Activated naive CD8-positive, alpha-beta T cell treated with anti-CD3 and anti-CD28 coated beads for 36 hours (primary cell): ENCODE data around the gene CAT. TPM values are rescaled to one million over a fixed set of nuclear protein-coding genes. Genes with fewer than 3 reads are reported as not detected.

Experiments used
- DNase-seq: peaks from one replicate; pipeline ENCODE4 v3.0.0; 2021
- H3K27ac Mint-ChIP-seq: one replicate; pipeline ENCODE4 v1.8.0; 2022; ENCODE audit warnings: mild to moderate bottlenecking, moderate library complexity, mixed read lengths
- H3K27me3 Mint-ChIP-seq: one replicate; pipeline ENCODE4 v1.8.0; 2022; ENCODE audit warnings: mild to moderate bottlenecking, mixed read lengths
- H3K36me3 Mint-ChIP-seq: one replicate; pipeline ENCODE4 v1.8.0; 2021; ENCODE audit warnings: mild to moderate bottlenecking, mixed read lengths
- H3K4me1 Mint-ChIP-seq: one replicate; pipeline ENCODE4 v1.8.0; 2021; ENCODE audit warnings: mixed read lengths
- H3K4me3 Mint-ChIP-seq: one replicate; pipeline ENCODE4 v1.8.0; 2022; ENCODE audit warnings: mild to moderate bottlenecking, moderate library complexity, mixed read lengths
- H3K9me3 Mint-ChIP-seq: one replicate; pipeline ENCODE4 v1.8.0; 2022; ENCODE audit warnings: mixed read lengths
- total RNA-seq, 2 experiments: library from RNA; stranded (reverse); gene quantifications; one replicate each; pipeline ENCODE4 v1.2.3, GENCODE V29; 2021

Gene CAT
- total RNA-seq, 2 experiments from 2014 or later, result 21.0 to 22.8 TPM

DNA sequence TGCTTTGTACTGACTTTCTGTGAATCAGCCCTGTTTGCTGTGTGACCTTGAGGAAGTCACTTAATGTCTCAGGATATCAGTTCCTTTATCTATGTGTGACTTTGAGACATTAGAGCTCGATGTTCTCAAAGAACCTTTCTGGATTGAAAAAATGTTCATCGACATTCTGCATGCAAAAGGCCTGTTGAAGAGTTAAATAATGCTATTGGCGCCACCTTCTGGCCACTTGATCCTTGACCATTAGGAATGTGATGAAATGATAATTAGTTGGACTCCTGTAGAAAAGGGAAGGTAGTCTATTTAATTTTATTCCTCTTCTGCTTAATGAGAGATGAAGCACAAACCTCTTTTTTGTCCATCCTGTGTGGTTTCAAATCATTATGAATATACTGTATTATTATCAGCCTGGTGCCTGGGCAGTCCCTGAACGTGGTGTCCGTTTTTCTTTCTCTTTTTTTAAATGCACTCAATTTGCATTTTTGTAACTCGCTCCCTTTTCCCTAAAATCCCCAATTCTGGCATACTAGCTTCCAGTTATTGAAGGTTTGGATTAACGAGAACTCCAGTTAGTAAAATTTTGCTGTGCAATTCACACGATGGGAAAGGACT is 54.2 kb downstream of the CAT start:
- no peaks in the 10 kb centered on the region for H3K36me3 Mint-ChIP-seq
- no peaks in the 10 kb centered on the region for H3K27me3 Mint-ChIP-seq
- no peaks in the 10 kb centered on the region for H3K4me1 Mint-ChIP-seq
- H3K9me3 Mint-ChIP-seq, result no peaks in the 10 kb centered on the region
- no peak overlapping the region for H3K4me3 Mint-ChIP-seq
- no peak overlapping the region for H3K27ac Mint-ChIP-seq
- peak; percentile 6 for DNase-seq

DNA sequence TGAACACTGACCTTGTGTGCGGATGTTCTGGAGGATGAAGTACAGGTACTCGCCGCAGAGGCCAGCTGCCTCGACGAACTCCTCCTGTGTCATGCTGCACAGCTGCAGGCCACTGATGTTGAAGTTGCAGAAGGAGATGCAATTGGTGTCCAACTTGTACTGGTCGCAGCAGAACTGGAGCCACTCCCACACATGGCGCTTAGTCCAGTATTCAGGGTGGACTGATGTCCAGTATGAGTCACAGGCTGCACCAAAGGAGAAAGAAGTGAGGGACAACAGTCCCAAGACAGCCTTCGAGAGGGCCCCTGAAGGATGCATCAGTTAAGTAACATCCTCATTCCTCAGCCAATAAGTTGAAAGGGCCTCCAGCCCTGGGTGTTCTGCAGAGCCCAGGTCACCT is 54.7 kb downstream of the CAT start:
- Mint-ChIP-seq H3K27ac (no peak overlapping the region), H3K27me3 (no peaks in the 10 kb centered on the region), H3K9me3 (no peaks in the 10 kb centered on the region), H3K4me3 (no peak overlapping the region), H3K4me1 (no peaks in the 10 kb centered on the region), H3K36me3 (no peaks in the 10 kb centered on the region)
- DNase-seq, result no peak

DNA sequence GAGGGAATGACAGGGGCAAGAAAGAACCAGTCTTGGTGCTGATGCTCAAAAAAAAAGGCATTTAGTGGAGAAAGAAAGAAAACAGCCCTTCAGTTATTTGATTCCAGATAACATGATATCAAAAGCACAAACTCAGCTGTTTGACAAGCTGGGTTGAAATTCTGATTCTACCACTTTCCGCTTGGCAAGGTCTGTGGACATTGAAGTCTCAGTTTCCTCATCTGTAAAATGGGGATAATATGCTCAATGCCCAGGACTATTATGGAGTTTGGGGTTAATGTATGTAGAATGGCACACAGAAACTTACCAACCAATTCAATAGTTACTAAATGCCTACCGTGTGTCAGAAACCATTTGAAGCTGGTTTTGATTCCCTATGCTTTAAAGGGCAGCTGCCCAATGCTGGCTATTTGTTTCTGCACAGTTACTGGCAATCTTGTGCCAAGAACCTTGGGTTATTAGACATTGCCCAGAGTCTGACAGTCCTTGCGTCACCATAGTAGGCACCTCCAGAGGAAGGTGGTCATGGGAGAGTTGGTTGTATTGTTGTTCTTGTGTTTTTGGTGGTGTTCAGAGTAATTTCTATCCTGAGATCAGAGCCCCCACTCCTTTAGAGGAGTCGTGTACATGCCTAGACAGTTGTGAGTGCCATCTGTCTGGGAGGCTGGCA is 55.3 kb downstream of the CAT start:
- DNase-seq, result no peak
- Mint-ChIP-seq H3K36me3 (no peaks in the 10 kb centered on the region), H3K9me3 (no peaks in the 10 kb centered on the region), H3K27ac (no peak overlapping the region), H3K27me3 (no peaks in the 10 kb centered on the region), H3K4me3 (no peak overlapping the region), H3K4me1 (no peaks in the 10 kb centered on the region)

DNA sequence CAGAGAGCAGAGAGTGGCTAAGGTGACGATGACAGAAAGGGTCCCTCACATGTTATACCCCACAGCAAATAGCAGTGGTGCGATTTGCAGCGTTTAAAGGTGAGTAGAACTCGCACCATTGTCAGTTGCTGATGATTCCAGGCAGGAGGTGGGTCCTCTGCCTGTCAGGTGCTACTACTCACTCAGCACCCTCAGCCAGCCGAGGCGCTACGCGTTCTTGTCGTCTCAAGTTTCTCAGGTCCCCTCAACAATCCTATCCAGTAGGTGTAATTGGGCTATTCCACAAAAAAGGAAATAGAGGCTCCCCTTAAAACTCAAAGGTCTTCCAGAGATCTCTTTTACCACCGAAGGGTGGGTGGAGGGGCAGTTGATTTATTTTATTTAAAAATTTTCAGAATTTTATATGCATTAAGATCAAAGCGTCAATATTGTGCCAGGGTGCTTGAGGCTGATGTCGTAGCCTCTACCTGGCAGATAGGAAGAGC is 56.5 kb downstream of the CAT start:
- DNase-seq, result no peak
- no peaks in the 10 kb centered on the region for H3K4me1 Mint-ChIP-seq
- no peak overlapping the region for H3K4me3 Mint-ChIP-seq
- no peaks in the 10 kb centered on the region for H3K36me3 Mint-ChIP-seq
- peaks cover 4% of the 10 kb centered on the region for H3K27me3 Mint-ChIP-seq
- H3K9me3 Mint-ChIP-seq, result no peaks in the 10 kb centered on the region
- no peak overlapping the region for H3K27ac Mint-ChIP-seq

DNA sequence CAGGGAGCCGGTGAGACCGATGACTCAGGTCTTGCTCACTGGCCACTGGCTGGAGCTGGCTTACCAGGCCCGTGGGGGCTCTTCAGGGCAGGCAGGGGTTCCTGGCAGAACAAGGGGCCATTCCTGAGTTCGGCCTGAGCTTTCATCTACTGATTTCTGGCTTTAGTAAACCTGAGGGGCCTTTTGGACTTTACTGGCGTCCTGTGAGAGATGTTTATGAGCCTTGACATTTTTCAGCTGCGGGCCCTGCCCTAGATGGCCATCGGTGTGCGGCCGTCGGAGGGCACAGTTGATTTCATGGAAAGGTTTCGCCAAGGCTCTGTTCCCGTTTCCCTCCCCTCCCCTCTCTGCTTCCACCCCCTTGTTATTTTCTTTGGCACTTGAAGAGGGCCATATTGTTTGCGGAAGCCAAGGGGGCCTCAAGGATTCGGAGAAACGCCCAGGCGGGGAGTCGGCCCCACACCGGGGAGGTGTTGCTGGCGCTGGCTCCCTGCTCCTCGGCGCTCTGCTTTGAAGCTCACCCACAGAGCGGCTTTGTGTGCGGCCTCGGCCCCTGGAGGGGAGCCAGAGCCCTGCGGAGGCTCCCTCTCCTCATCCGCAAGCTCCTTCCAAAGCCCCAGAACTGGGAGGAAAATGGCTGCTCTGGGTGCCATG is 57.1 kb downstream of the CAT start:
- Mint-ChIP-seq H3K9me3 (no peaks in the 10 kb centered on the region), H3K27me3 (peaks cover 4% of the 10 kb centered on the region), H3K36me3 (no peaks in the 10 kb centered on the region), H3K4me1 (no peaks in the 10 kb centered on the region), H3K4me3 (no peak overlapping the region), H3K27ac (no peak overlapping the region)
- no peak for DNase-seq

DNA sequence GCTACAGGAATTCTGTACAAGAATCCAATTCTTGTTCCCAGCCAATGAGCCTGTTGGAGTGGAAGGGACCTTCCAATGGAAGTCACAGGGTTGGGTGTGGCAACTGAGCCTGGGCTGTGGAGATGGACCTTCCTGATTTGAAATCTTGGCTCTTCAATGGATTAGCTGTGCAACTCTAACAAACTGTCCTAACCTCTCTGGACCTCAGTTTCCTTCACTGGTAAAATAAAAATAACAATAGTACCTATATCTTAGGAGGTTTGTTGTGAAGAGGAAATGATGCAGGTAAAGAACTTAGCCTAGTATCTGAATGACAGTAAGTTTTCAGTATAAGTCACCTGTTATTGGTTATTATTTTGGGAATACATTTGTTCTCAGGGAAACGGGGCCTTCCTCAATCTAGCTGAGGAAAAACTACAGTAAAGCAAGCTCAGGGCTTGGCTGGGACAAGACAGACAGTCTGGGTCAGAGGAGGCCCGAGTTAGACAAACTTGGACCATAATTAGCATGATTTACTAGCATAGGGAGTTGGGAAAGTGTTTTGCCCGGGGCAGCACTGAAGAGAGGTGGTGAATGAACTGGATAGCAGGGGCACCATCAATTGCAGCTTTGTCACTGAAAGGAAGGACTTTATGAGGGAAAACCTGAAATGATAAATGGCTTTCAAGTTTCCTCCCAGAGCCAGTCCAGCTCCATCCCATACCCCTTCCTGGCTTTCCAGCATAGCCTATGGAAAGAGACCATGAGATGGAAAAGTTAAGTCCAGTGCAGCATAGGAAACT is 61.2 kb downstream of the CAT start:
- no peaks in the 10 kb centered on the region for H3K9me3 Mint-ChIP-seq
- DNase-seq, result no peak
- no peaks in the 10 kb centered on the region for H3K36me3 Mint-ChIP-seq
- H3K4me1 Mint-ChIP-seq, result no peaks in the 10 kb centered on the region
- no peak overlapping the region for H3K4me3 Mint-ChIP-seq
- H3K27ac Mint-ChIP-seq, result no peak overlapping the region
- peaks cover 4% of the 10 kb centered on the region for H3K27me3 Mint-ChIP-seq

DNA sequence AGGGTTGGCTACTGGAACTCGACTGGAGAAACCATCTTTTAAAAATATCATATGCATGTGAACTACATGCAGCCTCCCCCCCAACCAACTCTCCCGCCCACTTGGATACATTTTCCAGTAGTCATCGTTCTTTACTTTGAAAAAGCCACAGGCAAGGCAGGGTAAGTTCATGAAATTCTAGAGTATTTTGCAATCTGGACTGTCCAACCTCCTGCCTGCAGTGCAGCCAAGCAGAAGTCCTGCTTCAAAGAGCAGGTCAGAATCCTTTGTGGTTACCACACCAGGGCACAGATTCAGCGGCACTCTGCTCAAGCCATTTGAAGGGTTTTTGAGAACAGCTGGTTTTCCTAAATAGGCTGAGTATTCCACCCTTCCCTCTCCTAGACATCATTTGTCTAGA is 62.8 kb downstream of the CAT start:
- no peaks in the 10 kb centered on the region for H3K4me1 Mint-ChIP-seq
- H3K4me3 Mint-ChIP-seq, result no peak overlapping the region
- DNase-seq, result no peak
- H3K9me3 Mint-ChIP-seq, result no peaks in the 10 kb centered on the region
- H3K27me3 Mint-ChIP-seq, result peaks cover 4% of the 10 kb centered on the region
- H3K36me3 Mint-ChIP-seq, result no peaks in the 10 kb centered on the region
- H3K27ac Mint-ChIP-seq, result no peak overlapping the region

DNA sequence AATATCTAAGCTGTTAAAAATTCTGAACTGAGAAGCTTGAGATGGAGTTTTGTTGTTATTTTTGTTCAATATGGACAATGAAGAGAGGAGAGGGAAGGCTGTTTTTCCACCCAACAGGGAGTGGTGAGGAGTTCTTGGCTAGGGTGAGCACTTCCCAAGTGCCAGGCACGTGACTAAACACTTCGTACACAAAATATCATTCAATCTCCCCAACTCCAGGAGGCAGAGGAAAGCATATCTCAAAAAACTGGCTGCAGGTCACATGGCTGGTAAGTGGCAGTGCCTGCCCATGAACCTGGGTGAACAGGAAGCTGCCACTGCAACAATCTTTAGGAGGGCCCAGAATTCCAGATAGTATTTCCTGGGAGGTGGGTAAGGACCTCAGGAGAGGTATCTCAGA is 63.2 kb downstream of the CAT start:
- Mint-ChIP-seq H3K27ac (no peak overlapping the region), H3K4me1 (no peaks in the 10 kb centered on the region), H3K9me3 (no peaks in the 10 kb centered on the region), H3K36me3 (no peaks in the 10 kb centered on the region), H3K4me3 (no peak overlapping the region), H3K27me3 (peaks cover 4% of the 10 kb centered on the region)
- no peak for DNase-seq

DNA sequence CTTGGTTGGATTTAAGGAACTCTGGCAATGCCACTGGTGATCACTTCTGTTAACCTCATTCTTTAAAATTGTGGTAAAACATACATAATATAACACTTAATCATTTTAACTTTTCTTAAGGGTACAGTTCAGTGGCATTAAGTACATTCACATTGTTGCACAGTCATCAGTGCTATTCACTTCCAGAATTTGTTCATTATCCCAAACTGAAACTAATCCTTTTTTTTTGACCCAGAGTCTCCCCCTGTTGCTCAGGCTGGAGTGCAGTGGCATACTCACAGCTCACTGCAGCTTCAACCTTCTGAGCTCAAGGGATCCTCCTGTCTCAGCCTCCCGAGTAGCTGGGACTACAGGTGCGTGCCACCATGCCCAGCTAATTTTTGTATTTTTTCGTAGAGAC is 64.2 kb downstream of the CAT start:
- Mint-ChIP-seq H3K27ac (no peak overlapping the region), H3K27me3 (peaks cover 4% of the 10 kb centered on the region), H3K4me3 (no peak overlapping the region), H3K9me3 (no peaks in the 10 kb centered on the region), H3K36me3 (no peaks in the 10 kb centered on the region), H3K4me1 (no peaks in the 10 kb centered on the region)
- no peak for DNase-seq

DNA sequence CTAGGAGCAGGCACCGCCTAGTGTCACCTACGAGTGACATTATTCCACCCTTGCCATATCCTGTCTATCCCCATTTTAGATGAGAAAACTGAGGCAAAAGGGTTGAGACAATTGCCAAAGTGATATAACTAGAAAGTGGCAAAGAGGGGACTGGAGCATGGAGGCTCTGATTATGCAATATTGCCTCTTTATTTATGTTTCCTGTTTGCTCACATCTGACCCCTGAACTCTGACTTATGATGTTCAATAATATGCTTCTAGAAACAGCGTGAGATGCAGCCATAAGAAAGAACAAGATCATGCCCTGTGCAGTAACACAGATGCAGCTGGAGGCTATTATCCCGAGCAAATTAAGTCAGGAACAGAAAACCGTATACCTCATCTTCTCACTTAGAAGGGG is 67.1 kb downstream of the CAT start:
- no peaks in the 10 kb centered on the region for H3K4me1 Mint-ChIP-seq
- H3K9me3 Mint-ChIP-seq, result no peaks in the 10 kb centered on the region
- no peaks in the 10 kb centered on the region for H3K36me3 Mint-ChIP-seq
- H3K27ac Mint-ChIP-seq, result no peak overlapping the region
- H3K27me3 Mint-ChIP-seq, result no peaks in the 10 kb centered on the region
- H3K4me3 Mint-ChIP-seq, result no peak overlapping the region
- no peak for DNase-seq

DNA sequence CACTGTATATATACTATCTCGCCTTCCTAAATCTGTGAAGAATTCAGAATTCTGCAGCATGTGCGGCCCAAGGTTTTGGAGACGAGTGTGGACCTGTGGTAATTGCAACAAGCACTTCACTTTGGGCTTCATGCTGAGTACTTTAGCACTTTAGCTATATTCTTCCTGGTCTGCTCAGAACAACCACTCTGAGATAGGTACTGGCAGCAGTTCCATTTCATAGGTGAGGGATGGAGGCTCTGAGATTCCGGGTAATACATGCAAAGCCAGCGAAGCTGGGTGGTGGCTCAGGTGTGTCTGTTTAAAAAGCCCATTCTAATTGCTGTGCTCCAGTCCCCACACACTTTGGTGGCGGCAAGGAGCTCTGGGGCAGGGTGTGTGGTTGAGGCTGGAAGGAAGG is 68.4 kb downstream of the CAT start:
- no peaks in the 10 kb centered on the region for H3K9me3 Mint-ChIP-seq
- no peak for DNase-seq
- H3K4me3 Mint-ChIP-seq, result no peak overlapping the region
- no peaks in the 10 kb centered on the region for H3K36me3 Mint-ChIP-seq
- no peaks in the 10 kb centered on the region for H3K27me3 Mint-ChIP-seq
- H3K4me1 Mint-ChIP-seq, result no peaks in the 10 kb centered on the region
- H3K27ac Mint-ChIP-seq, result no peak overlapping the region

DNA sequence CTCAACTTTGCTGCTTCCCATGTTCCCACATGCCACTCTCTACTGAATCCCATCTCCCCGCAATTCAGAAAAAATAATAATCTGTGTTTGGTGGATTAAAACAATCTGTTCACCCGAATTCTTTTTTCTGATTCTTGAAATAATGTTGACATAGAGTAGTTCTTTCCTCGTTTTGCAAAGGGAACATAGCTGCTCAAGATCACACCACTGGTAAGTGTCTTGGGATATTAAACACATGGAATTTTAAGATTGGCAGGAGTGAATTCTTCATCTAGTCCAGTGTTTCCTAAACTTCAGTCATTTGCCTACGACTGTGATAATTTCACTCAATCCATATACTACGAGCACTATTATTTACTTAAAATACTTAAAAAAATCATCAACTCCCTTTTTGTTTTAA is 68.9 kb downstream of the CAT start:
- H3K4me1 Mint-ChIP-seq, result no peaks in the 10 kb centered on the region
- no peak for DNase-seq
- H3K27ac Mint-ChIP-seq, result no peak overlapping the region
- no peaks in the 10 kb centered on the region for H3K9me3 Mint-ChIP-seq
- H3K36me3 Mint-ChIP-seq, result no peaks in the 10 kb centered on the region
- H3K27me3 Mint-ChIP-seq, result peaks cover 2% of the 10 kb centered on the region
- no peak overlapping the region for H3K4me3 Mint-ChIP-seq

DNA sequence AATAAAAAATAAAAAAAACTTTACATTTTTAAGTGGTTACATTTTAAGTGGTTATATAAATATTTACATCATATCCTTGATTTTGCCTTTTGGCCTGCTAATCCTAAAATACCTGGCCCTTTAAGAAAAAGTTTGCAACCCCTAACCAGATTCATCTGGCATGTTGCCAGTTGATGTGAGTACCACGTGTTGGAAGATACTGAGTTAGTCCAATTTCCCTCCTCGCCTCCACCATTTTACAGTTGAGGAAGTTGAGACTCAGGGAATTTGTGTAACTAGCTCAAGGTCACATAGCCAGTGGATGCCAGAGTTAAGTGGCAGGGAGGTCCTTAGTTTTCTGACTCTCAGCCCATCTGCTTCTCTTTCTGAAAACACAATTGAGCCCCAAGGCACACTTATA is 69.8 kb downstream of the CAT start:
- DNase-seq, result no peak
- peaks cover 4% of the 10 kb centered on the region for H3K27me3 Mint-ChIP-seq
- no peaks in the 10 kb centered on the region for H3K4me1 Mint-ChIP-seq
- no peaks in the 10 kb centered on the region for H3K9me3 Mint-ChIP-seq
- no peak overlapping the region for H3K4me3 Mint-ChIP-seq
- no peak overlapping the region for H3K27ac Mint-ChIP-seq
- H3K36me3 Mint-ChIP-seq, result no peaks in the 10 kb centered on the region

DNA sequence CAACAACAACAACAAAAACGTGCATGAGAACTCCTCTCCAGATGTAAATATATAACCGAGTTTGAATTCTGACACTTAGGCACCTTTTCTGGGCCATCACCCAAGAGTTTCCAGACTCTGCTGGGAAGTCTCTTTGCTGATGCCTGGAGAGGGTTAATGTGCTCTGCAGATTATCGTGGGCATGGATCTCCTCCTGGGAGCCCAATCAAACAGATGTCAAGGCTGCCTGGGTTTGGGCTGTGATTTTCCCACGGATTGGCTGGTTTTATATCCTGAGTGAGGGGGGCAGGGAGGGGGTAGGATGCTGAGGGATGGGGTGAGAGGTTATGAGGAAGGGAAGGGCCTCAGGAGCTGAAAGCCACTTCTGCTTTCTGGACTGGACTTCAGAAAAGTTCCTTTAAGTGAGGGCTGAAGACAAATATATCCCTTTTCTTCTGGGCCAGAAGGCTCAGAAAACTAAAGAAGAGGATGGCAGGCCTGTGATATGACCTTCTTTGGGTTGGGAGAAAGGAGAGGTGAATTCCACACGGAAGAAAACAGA is 70.7 kb downstream of the CAT start:
- Mint-ChIP-seq H3K27me3 (peaks cover 4% of the 10 kb centered on the region), H3K9me3 (no peaks in the 10 kb centered on the region), H3K36me3 (no peaks in the 10 kb centered on the region), H3K4me1 (no peaks in the 10 kb centered on the region), H3K27ac (no peak overlapping the region), H3K4me3 (no peak overlapping the region)
- no peak for DNase-seq

DNA sequence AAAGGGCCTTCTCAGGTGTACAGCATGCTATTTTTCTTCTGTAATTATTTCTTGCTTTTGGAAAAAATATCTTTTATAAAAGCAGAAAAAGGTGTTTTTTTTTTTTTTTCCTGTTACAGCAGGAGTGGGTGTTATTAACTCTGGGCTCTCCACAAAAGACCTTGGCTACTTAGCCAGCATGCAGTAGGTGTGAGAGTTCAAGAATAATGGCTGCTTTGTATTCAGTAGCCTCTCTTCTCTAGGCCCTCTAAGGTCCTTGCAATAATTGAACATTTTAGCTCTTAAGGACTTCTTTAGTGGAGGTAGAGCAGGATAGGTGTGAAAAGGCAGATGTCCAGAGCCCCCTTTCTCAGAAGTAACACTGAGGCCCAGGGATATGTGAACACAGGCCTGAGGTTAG is 71.5 kb downstream of the CAT start:
- peaks cover 4% of the 10 kb centered on the region for H3K27me3 Mint-ChIP-seq
- H3K9me3 Mint-ChIP-seq, result no peaks in the 10 kb centered on the region
- DNase-seq, result no peak
- H3K36me3 Mint-ChIP-seq, result no peaks in the 10 kb centered on the region
- H3K27ac Mint-ChIP-seq, result no peak overlapping the region
- no peaks in the 10 kb centered on the region for H3K4me1 Mint-ChIP-seq
- H3K4me3 Mint-ChIP-seq, result no peak overlapping the region
